Mucosa of stomach (tissue), 1 donor: ENCODE data around the gene CSNK2A3.

ENCODE experiments used
- H3K27me3 ChIP-seq: one replicate; pipeline ENCODE4 v1.7.0; 2013; ENCODE audit warnings: mild to moderate bottlenecking, low read length; ENCODE audit not compliant: control insufficient read depth, insufficient read depth
- H3K36me3 ChIP-seq: one replicate; pipeline ENCODE4 v1.7.0; 2013; ENCODE audit warnings: low read length; ENCODE audit not compliant: control insufficient read depth, insufficient read depth
- H3K4me1 ChIP-seq: one replicate; pipeline ENCODE4 v1.7.0; 2013; ENCODE audit warnings: mild to moderate bottlenecking, low read length; ENCODE audit not compliant: control insufficient read depth, insufficient read depth
- H3K4me3 ChIP-seq: one replicate; pipeline ENCODE4 v1.7.0; 2013; ENCODE audit warnings: low read length
- H3K9ac ChIP-seq: one replicate; pipeline ENCODE4 v1.7.0; 2013; ENCODE audit warnings: mild to moderate bottlenecking, low read length, moderate library complexity
- H3K9me3 ChIP-seq: one replicate; pipeline ENCODE4 v1.7.0; 2013; ENCODE audit warnings: mild to moderate bottlenecking, low read length, moderate library complexity; ENCODE audit not compliant: control insufficient read depth
- donor health status: Pancreatic carcinoma.

The CSNK2A3 gene

DNA sequence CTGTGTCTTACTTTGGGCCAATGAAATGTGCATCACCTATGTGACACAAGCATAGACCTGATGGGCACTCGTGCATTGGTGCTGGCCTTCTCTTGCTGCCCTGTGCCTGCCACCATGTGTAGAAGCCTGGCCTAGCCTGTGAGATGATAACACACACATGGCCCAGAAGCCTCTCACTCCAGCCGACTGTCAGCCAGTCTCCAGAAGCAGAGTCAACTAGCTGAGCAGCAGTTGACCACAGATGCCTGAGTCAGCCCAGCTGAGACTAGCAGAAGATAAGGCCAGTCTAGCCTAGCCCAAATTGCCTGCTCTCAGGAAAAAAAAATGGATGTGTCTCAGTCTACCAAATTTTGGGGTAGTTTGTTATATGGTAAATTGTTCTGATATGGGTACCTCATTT is 46.2 kb downstream of the CSNK2A3 start:
- Histone ChIP-seq H3K9ac (no peak overlapping the region), H3K4me3 (no peak overlapping the region), H3K9me3 (no peaks in the 10 kb centered on the region), H3K4me1 (no peaks in the 10 kb centered on the region), H3K27me3 (no peaks in the 10 kb centered on the region), H3K36me3 (no peaks in the 10 kb centered on the region)

DNA sequence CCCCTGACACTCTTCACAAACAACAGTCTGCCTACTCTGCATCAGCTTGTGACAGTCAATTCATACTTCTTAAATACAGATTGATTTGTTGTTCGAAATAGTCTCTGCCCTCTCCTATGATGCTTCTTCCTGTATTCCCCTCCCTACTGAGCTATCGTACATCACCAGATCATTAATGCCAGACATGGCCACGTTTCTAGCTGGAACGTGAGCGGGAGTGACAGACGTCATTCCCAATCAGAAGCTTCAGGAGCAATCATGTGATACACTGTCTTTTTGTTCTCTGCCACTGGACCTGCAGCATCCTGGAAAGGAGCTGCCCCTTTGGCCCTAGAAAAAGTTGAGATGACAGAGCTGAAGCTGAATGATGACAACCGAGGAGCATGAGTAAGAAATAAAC is 48.5 kb downstream of the CSNK2A3 start:
- Histone ChIP-seq H3K4me1 (no peaks in the 10 kb centered on the region), H3K9ac (no peak overlapping the region)

DNA sequence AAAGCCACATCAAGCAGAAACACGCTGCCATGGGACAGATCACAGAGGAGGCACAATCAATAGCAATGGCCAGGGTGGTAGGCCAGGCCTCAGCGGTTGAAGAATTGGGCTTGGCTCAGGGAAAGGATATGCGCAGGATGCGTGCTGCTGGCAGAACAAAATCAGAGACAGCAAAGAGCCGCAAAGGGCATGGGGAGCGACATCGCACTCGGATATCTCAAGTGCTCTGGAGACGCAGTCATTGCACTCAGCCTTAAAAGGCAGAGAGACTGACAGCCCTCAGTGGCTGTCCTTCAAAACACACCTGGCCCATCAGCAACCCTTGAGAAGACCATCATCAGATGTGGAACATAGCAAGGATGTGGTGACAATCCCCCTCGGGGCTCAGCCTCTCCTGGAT is 50.5 kb downstream of the CSNK2A3 start:
- H3K9me3 ChIP-seq, result no peaks in the 10 kb centered on the region
- no peaks in the 10 kb centered on the region for H3K36me3 ChIP-seq
- no peaks in the 10 kb centered on the region for H3K27me3 ChIP-seq
- H3K4me3 ChIP-seq, result no peak overlapping the region
- no peak overlapping the region for H3K9ac ChIP-seq
- no peaks in the 10 kb centered on the region for H3K4me1 ChIP-seq

More for the DNA sequence above, 48.5 kb downstream of the CSNK2A3 start:
- H3K9me3 ChIP-seq, result no peaks in the 10 kb centered on the region
- no peak overlapping the region for H3K4me3 ChIP-seq
- no peaks in the 10 kb centered on the region for H3K36me3 ChIP-seq
- H3K27me3 ChIP-seq, result no peaks in the 10 kb centered on the region
